Liver (tissue), 2 donors: Measurements from ENCODE around the gene RBFA.

Experiments
- REST ChIP-seq: IDR thresholded peaks from 2 replicates; pipeline ENCODE4 v1.6.1; 2016; ENCODE audit warnings: antibody characterized with exemption, mild to moderate bottlenecking
- TF ChIP-seq, protein P1 (sequence below): fragments of 150-350 bp; IDR thresholded peaks from 2 replicates; pipeline ENCODE4 v1.5.1; 2017; ENCODE audit warnings: improper control_type of control experiment, low read depth, low read length; ENCODE audit not compliant: missing input control
- donor health status: healthy.

DNA sequence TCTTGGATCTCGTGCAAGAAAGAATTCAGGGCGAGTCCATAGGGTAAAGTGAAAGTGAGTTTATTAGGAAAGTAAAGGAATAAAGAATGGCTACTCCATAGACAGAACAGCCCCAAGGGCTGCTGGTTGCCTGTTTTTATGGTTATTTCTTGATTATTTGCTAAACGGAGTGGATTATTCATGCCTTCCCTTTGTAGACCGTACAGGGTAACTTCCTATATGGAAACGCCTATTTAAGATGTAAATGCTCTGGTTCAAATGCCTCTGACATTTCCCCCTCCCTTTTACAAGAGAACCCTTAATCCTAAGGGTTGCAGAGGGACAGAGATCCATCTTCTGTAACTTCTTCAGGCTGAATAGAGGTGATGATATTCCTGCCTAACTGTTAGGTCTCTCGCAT, 25.7 kb downstream of the RBFA start:
- TF ChIP-seq, protein P1, sequence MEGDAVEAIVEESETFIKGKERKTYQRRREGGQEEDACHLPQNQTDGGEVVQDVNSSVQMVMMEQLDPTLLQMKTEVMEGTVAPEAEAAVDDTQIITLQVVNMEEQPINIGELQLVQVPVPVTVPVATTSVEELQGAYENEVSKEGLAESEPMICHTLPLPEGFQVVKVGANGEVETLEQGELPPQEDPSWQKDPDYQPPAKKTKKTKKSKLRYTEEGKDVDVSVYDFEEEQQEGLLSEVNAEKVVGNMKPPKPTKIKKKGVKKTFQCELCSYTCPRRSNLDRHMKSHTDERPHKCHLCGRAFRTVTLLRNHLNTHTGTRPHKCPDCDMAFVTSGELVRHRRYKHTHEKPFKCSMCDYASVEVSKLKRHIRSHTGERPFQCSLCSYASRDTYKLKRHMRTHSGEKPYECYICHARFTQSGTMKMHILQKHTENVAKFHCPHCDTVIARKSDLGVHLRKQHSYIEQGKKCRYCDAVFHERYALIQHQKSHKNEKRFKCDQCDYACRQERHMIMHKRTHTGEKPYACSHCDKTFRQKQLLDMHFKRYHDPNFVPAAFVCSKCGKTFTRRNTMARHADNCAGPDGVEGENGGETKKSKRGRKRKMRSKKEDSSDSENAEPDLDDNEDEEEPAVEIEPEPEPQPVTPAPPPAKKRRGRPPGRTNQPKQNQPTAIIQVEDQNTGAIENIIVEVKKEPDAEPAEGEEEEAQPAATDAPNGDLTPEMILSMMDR: no peak
- no peak for TF ChIP-seq REST
